ENCODE data around the gene RASL10A.

RASL10A gene

GRCh38 chr22:29338398-29338797, 22.9 kb upstream of the RASL10A start:
- DNase-seq = no peak

- no peak for DNase-seq
These were observed 22.3 kb upstream of the RASL10A start for GRCh38 chr22:29337631-29338284.

- DNase-seq = no peak
These were observed 21.4 kb upstream of the RASL10A start for GRCh38 chr22:29336751-29337490.

GRCh38 chr22:29335656-29336055, 20.2 kb upstream of the RASL10A start:
- no peak for DNase-seq

GRCh38 chr22:29334696-29335344, 19.3 kb upstream of the RASL10A start:
- DNase-seq = no peak

- no peak for DNase-seq
These were observed 18.7 kb upstream of the RASL10A start for GRCh38 chr22:29334148-29334547.

GRCh38 chr22:29332886-29333496, 17.5 kb upstream of the RASL10A start:
- no peak for DNase-seq

GRCh38 chr22:29331658-29332300, 16.3 kb upstream of the RASL10A start:
- DNase-seq = no peak

- DNase-seq = no peak
These were observed 15.7 kb upstream of the RASL10A start for GRCh38 chr22:29331213-29331612.

GRCh38 chr22:29330753-29331152, 15.3 kb upstream of the RASL10A start:
- no peak for DNase-seq

GRCh38 chr22:29330291-29330690, 14.8 kb upstream of the RASL10A start:
- DNase-seq = no peak

GRCh38 chr22:29329581-29329980, 14.1 kb upstream of the RASL10A start:
- DNase-seq = no peak

GRCh38 chr22:29328566-29329500, 13.3 kb upstream of the RASL10A start:
- no peak for DNase-seq

GRCh38 chr22:29328055-29328454, 12.6 kb upstream of the RASL10A start:
- no peak for DNase-seq

GRCh38 chr22:29327089-29327764, 11.7 kb upstream of the RASL10A start:
- no peak for DNase-seq

GRCh38 chr22:29326481-29326880, 11.0 kb upstream of the RASL10A start:
- no peak for DNase-seq

GRCh38 chr22:29325785-29326315, 10.4 kb upstream of the RASL10A start:
- no peak for DNase-seq

- DNase-seq = no peak
These were observed 9.9 kb upstream of the RASL10A start for GRCh38 chr22:29325356-29325755.

- no peak for DNase-seq
These were observed 8.1 kb upstream of the RASL10A start for GRCh38 chr22:29323641-29324040.

- no peak for DNase-seq
These were observed 5.0 kb upstream of the RASL10A start for GRCh38 chr22:29320546-29320945.

GRCh38 chr22:29319072-29319471, 3.6 kb upstream of the RASL10A start:
- no peak for DNase-seq
